CD4-positive, alpha-beta T cell treated with Interleukin-15 for 4 hours (primary cell): Measurements from ENCODE around the gene INHBE.
"Not testable (repeated sequence)": the region's sequence is repeated elsewhere in the genome, so short reads cannot be mapped to it uniquely, and the experiment has no call there.

Experiments
- DNase-seq: peaks from one replicate; pipeline ENCODE4 v3.0.0-alpha.2; 2020; ENCODE audit warnings: low spot score

Gene INHBE

DNA sequence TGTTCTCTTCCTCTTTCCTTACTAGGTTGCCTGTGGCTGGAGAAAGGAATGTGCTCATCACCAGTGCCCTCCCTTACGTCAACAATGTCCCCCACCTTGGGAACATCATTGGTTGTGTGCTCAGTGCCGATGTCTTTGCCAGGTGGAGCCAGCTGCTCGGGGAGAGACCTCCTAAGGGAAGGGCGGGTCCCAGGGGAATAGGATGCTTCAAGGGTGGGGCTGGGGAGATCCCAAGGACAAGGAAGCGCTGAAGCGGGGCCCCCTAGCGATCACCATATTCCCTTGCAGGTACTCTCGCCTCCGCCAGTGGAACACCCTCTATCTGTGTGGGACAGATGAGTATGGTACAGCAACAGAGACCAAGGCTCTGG is 43.0 kb downstream of the INHBE start:
- no peak for DNase-seq

DNA sequence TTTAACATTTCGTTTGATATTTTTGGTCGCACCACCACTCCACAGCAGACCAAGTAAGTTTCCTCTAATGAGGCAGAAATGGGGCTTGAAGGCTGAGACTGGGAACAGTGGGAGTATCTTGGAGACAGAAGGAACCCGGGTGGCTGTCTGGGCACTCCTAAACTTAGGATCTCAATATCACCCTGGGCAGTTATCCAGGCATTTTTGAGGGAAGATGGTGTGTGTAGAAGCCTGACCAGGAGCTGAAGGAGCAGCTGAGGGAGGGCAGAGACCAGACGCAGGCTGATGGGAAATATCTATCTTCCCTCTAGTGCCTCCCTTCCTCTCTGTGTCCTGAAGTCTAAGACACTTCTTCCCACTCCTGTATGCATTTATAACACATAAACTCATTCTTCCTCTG is 43.5 kb downstream of the INHBE start:
- DNase-seq = no peak

DNA sequence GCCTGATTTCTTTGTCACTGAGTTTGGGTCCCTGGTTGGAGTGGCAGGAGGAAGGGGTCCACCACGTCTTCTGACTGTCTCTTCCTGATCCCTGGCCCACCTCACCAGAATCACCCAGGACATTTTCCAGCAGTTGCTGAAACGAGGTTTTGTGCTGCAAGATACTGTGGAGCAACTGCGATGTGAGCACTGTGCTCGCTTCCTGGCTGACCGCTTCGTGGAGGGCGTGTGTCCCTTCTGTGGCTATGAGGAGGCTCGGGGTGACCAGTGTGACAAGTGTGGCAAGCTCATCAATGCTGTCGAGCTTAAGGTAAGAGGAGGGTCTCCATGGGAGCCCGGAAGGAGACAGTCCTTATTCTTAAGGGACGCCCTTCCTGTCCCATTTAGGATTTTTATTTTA is 45.1 kb downstream of the INHBE start:
- no peak for DNase-seq

DNA sequence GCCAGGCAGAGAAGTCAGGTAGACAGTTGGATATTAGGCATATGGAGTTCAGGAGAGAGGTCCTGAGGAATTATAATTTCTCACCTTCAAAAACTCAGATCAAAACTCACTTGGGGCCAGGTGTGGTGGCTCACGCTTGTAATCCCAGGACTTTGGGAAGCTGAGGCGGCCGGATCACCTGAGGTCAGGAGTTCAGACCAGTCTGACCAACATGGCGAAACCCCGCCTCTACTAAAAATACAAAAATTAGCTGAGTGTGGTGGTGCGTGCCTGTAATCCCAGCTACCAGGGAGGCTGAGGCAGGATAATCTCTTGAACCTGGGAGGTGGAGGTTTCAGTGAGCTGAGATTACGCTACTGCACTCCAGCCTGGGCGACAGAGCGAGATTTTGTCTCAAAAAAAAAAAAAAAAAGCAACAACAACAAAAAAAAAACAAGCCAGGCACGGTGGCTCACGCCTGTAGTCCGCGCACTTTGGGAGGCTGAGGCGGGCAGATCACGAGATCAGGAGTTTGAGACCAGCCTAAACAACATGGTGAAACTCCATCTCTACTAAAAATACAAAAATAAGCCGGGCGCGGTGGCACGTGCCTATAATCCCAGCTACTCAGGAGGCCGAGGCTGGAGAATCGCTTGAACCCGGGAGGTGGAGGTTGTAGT is 47.3 kb downstream of the INHBE start:
- DNase-seq = not testable (repeated sequence)

DNA sequence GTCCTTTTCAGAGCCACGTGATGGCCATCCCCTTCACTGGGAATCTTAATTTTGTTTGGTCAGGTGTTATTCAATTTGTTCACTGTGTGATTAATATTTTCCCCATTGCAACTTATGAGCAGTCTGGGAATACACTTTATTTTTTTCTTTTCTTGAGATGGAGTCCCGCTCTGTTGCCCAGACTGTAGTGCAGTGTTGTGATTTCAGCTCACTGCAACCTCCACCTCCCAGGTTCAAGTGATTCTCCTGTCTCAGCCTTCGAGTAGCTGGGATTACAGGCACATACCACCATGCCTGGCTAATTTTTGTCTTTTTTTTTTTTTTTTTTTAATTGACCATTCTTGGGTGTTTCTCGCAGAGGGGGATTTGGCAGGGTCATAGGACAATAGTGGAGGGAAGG is 51.4 kb downstream of the INHBE start:
- DNase-seq = not testable (repeated sequence)
